HG03460 (cell line): ENCODE data around the gene RLF.

Experiments used
- ATAC-seq: cut with Tn5 transposase; IDR thresholded peaks from one replicate; pipeline ENCODE4 v1.9.1; 2021; ENCODE audit not compliant: unreplicated experiment

The RLF gene

DNA sequence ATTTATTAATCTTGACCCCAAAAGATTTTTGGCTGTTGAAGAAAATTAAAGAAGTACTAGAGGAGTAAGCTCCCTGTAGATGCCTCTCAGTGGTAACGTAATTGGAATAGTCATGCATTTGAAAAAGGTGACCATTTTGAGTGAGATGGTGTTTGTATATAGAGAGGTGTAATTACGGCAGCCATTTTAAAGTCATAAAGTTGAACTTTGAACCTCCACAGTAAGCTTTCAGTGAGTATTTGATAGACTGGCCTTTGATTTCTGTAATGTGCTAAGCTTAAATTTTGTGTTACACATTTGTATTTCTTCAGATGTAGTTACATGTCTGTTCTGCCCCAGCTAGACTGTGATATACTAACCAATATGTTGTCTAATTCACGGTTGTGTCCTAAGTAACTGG is 65.0 kb downstream of the RLF start:
- ATAC-seq: no peak

DNA sequence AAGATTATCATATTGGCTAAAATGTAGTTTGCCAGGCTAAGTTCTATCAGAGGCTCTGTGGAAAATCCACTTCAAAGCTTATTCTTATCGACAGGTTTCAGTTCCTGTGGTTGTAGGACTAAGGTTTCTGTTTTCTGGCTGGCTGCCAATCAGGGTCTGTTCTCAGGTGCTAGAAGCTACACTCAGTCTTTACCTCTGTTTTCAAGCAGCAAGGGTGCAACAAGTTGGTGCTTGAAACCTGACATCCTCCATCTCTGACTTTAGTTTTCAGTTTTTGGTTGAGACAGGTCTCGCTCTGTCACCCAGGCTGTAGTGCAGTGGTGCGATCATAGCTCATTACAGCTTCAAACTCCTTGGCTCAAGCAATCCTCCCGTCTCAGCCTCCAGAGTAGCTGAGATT is 71.3 kb downstream of the RLF start:
- peak; percentile 83 for ATAC-seq

DNA sequence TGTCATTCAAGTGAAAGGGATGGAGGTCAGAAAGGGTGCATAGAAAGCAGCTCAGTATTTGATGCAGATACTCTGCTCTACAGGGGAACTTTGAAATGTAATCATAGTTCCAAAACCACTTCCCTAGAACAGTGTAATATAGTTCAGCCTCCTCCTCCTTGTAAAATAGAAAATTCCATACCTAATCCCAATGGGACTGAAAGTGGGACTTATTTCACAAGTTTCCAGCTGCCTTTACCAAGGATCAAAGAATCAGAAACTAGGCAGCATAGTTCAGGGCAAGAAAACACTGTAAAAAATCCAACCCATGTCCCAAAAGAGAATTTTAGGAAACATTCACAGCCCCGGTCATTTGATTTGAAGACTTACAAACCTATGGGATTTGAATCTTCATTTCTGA is 78.4 kb downstream of the RLF start:
- ATAC-seq: no peak

DNA sequence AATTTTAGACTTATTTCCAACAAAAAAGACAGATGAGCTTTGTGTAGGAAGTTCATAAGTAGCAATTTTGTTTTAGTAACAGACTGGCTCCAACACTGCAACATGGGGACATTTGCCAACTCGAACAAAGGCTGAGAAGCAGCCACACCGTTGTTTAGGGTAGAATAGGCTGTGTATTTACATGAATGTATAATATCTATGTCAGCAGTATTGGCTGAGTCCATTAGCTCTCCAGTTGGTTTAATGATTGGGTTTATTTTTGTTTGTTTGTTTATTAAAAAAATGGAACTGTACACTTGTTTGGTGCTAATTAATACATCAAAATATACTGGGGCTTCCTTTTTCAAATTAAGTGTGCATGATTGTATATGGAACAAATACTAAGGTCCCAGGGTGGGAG is 79.2 kb downstream of the RLF start:
- ATAC-seq: no peak

DNA sequence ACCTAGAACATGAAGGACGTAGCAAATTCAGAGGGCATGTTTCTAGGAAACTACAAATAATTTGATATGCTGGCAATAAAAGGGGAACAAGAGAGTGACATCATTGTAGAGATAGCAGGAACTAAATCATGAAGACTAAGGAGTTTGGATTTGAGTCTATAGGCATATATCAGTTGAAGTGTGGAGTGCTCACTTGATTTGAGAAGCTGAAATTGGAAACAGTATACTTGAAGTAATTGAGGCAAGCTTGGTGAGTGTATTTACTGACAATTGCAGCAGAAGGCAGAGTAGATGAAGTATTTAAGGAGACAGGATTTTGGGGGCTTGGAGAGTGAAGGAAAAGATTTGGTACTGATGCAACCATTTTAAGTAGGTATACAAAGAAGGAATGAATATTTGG is 80.2 kb downstream of the RLF start:
- no peak for ATAC-seq

DNA sequence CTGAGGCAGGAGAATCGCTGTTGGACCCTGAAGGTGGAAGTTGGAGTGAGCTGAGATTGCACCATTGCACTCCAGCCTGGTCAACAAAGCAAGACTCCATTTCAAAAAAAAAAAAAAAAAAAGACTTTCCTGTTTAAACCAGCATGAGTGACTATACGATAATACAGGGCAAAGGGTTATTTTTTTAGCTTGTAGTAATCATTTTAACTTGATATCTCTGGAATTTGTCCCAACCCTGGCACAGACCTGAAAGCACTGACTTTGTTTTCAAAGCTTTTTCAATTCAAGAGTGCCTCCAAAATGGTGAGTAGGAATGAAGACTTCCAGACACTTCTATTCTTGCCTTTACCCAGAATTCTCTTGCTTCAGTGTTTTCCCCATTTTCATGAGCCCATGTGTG is 82.2 kb downstream of the RLF start:
- no peak for ATAC-seq

DNA sequence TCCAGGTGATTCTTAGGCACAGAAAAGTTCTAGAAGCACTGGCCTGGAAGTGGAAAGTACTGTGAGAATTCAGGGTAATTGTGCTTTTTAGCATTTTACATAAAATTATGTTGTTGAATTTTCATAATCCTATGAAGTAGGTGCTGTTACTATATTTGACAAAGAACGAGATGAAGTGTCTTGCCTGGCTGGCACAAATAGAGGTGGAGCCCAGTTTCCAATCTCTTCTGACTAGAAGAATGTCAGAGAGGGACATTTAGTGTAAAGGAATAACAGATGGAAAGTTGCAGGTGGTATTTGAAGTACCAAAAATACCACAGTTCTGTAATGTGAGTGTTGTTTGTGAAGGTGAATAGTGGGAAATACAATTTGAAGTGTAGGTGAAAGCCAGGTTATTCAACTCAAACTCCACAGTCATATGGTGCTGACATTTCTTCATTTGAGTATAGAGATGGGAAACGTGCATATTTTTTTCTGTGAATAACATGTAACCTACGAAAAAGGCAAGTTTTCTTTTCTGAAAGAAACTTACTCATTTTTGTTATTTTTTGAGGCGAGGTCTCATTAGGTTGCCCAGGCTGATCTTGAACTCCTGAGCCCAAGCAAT is 83.1 kb downstream of the RLF start:
- no peak for ATAC-seq

DNA sequence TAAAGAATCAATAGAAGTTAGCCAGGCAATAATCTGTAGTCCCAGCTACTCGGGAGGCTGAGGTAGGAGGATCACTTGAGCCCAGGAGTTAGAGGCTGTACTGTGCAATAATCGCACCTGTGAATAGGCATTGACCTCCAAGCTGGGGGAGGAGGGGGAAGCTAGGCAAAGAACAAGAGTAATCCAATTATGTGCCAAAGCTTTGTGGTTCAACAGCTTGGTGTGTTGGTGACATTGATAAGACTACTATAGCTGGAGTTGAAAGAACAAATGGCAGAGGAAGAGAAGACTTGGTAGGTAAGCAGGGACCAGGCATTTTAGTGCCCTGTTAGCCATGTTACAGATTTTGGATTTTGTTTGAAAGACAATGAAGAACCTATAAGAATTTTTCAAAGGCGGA is 84.5 kb downstream of the RLF start:
- no peak for ATAC-seq

DNA sequence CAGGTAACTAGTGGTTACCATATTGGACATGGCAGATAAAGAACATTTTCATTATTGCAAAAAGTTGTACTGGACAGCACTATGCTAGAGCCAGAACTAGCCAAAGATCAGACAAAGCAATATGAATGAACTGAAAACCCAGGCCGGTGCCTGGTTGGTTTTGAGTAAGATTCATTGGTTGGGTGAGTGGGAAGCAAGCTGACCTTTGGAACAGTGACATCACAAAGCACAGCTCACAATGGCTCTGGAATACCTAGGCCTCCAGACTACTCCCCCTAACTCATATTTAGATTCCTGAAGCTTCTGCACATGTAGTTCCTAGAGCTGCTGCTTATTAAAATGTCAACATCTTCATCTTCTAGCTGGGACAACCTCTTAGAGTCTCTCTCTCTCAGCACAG is 86.5 kb downstream of the RLF start, which contains the start of gene TMCO2:
Gene TMCO2, plus strand, starts transcription at position 283 of the 400 bp plus-strand sequence. Its CDS starts 57 bp downstream, at position 340.
- no peak for ATAC-seq

DNA sequence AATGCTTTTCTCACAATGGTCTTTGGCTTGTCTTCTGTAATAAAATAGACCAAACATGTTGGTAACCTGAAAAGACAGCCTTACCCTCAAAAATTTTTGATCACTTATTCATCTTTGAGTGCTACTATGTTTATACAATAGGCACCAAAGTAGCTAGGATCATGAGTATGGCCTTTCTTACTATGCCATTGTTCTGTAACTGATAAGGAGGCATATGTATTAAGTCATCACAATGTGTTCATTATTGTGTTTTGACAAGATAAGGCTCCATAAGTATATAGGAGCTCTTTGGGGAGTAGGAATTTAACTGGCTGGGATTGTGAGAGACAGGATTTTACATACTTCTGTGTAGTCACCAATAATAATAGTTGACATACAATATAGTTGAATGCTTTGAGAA is 87.2 kb downstream of the RLF start:
- ATAC-seq: no peak

DNA sequence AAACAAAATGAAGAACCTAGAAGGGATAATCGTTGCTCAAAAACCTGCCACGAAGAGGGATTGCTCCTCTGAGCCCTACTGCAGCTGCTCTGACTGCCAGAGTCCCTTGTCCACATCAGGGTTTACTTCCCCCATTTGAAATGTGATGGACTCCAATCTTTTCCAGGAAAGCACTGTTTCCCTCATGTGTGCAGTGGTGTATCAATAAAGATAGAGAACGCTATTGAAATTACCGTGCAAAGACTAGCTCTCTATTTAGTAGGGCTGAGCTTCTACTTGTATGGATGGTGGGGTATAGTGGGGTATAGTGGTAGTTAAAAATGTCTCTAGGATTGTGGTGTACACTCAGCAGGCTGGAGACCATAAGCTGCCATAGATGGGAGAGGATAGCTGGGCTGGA is 90.3 kb downstream of the RLF start:
- no peak for ATAC-seq

DNA sequence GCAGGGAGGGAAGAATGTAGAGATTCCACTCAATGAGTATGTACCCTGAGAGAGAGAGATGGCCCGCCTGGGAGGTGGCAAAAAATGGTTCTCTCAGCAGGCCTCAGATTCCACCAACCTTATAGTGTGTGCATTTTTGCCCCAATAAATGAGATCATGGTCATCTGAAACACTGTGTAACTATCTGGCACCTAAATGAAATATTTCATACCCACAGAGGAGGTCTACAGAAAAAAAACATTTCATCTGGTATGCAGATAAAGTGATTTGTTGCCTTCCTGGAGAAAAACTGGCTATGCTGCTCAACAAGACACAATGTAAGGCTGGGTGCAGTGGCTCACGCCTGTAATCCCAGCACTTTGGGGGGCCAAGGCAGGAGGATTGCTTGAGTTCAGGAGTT is 91.4 kb downstream of the RLF start:
- ATAC-seq: no peak

DNA sequence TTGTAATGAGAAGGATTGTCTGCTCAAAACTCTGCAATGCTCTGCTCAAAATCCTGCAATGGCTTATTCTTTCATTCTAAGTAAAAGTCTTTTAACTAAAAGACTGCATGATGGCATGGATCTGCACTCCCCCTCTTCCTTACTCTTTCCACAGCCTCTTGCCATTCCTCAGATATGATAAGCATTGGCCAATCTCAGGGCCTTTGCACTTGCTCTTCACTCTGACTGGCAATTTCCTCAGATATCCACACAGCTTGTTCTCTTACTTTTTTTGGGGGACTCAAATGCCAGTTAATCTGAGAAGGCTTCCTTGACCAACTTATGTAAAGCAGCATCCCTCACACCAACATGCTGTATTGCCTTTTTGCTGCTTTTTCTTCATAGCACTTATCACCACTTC is 94.0 kb downstream of the RLF start:
- ATAC-seq: no peak

DNA sequence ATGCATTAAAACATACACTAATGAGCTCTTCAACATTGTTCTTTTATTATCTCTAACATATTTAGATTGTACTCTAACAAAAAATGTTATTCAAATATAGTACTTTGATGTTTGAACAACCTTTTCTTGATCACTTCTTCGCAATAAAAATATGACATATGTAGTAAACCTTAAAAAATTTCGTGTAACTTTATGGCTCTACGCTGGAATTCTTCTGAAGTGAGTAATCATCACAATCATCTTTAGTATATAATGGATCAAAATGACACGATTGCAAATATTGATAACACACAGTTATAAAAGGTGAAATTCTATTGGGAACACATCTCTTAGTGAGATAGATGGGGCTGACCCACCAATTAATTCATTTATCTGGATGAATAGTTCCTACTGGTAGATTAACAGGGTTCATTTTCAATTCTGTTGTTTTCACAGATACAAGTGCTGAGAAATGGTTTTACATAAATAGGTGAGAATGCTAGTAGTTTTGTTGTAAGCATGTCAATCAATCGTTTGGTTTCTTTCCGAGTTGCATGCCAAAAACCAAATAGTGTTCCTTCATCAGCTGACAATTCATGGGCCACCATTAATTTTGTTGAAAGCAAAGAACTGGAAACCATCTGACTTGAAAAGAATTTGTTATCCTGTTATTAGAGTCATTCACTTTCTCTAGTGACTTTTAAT is 95.4 kb downstream of the RLF start:
- no peak for ATAC-seq

DNA sequence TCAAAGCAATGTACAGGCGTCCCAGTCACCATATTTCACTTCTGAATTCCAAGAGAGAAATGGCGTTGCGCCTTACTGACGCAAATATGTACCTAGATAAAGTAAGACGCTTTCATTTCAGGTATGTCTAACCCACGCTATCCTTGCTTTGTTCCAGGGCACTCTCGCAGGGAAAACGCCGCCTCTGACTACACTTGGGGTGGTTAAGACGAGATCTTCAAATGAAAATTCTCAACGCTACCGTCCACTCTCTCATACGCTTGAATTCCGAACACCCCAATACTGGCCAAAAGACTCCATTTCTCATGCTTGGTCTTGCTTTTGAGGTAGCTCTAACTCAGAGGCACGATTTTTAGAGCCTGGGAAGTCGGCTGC is 96.1 kb downstream of the RLF start:
- ATAC-seq: no peak

DNA sequence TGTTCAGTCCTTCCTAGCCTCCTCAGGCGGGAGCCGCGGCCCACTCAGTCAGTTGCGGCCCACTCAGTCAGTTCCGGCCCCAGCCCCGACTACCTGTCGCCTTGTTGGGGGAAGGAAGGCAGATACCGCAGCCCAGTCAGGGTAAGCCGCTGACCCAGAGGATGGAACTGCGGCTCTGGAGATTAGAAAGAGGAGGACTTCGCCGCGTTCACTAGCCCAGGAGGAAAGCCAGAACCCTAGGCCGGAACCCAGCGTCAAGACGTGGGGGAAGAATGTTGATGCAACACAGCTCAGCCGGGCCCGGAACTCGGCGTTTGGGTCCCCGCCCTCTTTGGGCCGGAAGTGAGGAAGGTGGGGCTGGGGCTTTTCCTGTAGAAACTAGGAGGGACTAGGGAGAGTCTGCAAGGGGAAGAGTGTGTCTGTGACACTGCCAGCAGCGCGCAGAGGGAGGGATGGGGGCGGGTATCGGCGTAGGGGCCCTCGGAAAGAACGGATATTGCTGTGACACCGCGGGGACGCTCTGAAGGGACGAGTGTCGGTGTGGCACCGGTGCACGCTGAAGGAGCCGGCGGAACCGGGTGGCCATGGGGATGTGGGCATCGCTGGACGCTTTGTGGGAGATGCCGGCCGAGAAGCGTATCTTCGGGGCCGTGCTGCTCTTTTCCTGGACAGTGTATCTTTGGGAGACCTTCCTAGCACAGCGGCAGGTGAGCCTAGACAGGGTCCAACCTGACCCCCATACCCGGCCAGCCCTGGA is 96.7 kb downstream of the RLF start, which contains the start of gene ZMPSTE24:
Gene ZMPSTE24, plus strand, starts transcription at position 549 of the 757 bp plus-strand sequence. Its CDS starts 36 bp downstream, at position 585.
- ATAC-seq: peak; percentile 91

DNA sequence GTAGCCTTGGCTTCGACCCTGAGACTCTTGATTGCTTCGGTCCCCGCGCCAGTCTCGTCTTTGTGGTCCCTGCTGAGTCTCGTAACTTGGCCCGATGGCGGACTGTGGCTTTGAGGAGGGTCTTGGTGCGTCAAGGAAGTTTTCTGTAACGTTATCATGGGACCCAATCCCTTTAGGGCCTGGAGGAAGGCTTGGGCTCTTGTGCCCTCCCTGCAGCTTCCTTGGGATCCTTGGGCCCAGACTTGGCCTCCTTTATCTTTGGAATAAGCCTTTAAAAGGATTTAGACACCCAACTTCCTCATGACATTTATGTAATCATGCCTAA is 97.2 kb downstream of the RLF start:
- ATAC-seq: no peak

DNA sequence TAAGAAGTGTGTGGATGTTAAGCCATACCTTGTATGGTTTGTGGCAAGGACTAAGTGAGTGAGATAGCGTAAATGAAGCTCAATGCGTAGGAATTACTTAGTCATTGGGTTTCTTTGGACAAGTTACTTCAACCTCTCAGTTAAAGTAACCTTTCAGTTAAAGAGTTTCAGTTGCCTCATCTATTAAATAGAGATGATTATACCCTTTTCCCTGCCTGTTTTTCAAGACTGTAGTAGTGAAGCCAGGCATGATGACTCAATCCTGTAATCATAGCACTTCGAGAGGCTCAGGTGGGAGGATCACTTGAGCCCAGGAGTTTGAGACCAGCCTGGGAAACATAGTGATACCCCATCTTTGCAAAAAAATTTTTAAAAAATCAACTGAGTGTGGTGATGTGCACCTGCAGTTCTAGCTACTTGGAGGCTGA is 103.2 kb downstream of the RLF start:
- no peak for ATAC-seq

DNA sequence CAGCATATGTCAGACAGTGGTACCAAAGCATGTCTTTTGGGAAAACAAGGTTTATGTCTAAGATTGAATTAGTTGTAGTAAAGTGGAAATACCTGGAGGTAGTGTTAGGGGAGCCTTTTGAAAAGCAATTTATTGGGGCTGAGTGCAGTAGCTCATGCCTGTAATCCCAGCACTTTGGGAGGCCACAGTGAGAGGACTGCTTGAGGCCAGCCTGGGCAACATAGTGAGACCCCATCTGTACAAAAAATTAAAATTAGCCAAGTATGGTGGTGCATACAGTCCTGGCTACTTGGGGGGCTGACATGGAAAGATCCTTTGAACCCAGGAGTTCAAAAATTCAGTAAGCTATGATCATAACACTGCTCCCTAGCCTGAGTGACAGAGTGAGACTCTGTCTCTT is 104.1 kb downstream of the RLF start:
- no peak for ATAC-seq

DNA sequence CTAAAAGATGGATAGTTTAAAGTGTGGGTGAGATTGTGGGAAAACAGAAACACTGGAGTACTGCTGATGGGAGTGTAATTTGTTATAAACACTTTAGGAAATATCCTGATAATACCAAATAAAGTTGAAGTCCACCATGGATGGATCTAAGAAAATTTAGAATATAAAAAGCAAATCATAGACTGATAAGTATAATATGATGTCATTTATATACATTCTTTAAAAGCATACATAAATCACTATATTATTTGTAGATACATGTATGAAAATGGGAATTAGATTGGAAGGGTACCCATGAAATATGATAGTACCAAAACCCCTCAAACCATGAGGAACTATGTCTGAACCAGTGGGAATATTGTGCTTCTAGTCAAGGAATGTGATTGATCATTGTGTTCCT is 104.7 kb downstream of the RLF start:
- no peak for ATAC-seq

DNA sequence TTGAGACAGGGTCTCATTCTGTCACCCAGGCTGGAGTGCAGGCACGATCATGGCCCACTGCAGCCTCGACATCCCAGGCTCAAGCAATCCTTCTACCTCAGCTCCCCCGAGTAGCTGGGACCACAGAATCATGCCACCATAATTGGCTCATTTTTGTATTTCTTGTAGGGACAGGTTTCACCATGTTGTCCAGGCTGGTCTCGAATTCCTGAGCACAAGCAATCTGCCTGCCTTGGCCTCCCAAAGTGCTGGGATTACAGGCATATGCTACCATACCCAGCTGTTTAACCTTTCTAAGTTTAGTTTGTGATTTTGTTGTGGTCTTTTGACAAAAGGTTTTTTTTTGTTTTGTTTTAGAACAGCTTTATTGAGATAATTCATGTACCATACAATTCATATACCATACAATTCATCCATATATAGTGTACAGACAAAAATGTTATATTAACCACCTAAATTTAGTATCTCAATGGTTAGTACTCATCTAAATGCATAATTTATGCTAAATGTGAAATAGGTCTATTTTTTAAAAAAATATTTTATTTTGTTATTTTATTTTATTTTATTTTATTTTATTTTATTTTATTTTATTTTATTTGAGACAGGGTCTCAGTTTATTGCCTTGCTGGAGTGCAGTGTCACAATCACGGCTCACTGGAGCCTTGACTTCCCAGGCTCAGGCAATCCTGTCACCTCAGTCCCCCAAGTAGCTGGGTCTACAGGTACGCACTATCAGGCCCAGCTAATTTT is 105.8 kb downstream of the RLF start:
- ATAC-seq: no peak

DNA sequence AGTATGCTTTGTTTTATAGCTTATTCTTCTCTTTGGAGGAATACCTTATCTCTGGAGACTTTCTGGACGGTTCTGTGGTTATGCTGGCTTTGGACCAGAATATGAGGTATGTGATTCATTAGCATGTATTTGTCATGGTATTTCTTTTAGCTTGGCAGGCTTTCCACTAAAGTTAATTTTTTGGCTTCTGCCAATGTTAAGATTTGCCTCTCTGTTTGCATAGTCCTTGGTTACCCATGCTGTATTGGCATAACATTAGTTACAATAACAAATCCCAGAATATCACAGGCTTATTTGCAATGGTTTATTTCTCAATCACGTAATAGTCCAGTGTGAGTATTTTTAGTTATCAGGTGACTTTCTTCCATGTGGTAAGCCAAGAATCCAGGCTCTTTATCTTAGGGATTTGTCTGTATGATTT is 106.6 kb downstream of the RLF start:
- no peak for ATAC-seq
